Peyer's patch (tissue), 4 donors: ENCODE data around the gene LYPD8. TPM values are rescaled to one million over a fixed set of nuclear protein-coding genes. Genes with fewer than 3 reads are reported as not detected.

Experiments used
- DNase-seq, 3 donors: peaks; one replicate each; pipeline ENCODE4 v3.0.0-alpha.2; 2017 to 2019
- H3K27ac ChIP-seq, 4 donors: fragments of 200-600 bp; sonication (generic); one replicate each; pipeline ENCODE4 v1.5.1; 2016 to 2019
- H3K27me3 ChIP-seq, 2 donors: fragments of 200-600 bp; sonication (generic); one replicate each; pipeline ENCODE4 v1.5.1; 2019
- H3K36me3 ChIP-seq, 3 donors: fragments of 200-600 bp; sonication (generic); one replicate each; pipeline ENCODE4 v1.5.1; 2016 to 2019
- H3K4me1 ChIP-seq, 4 donors: fragments of 200-600 bp; sonication (generic); one replicate each; pipeline ENCODE4 v1.5.1; 2016 to 2019
- H3K4me3 ChIP-seq, 4 donors: fragments of 200-600 bp; sonication (generic); 1 replicate in 3 of 4; 2 replicates in 1 of 4; pipeline ENCODE4 v1.5.1; 2016 to 2019; ENCODE audit warnings: mild to moderate bottlenecking in 1 of 4
- H3K9me3 ChIP-seq, 4 donors: fragments of 200-600 bp; sonication (generic); one replicate each; pipeline ENCODE4 v1.5.1; 2016 to 2019; ENCODE audit warnings: mild to moderate bottlenecking in 1 of 4
- CTCF ChIP-seq, 6 experiments: fragments of 450-650 bp in 4 of 6; fragments of 200-600 bp in 2 of 6; sonication (generic) in 1 of 6; IDR thresholded peaks; one replicate each; pipeline ENCODE4 v1.5.1; 2017 to 2019; ENCODE audit warnings: antibody characterized with exemption in 6 of 6, mild to moderate bottlenecking in 3 of 6, moderate library complexity in 1 of 6
- POLR2A ChIP-seq, 2 donors: fragments of 450-650 bp; IDR thresholded peaks; one replicate each; pipeline ENCODE4 v1.5.1; 2017; ENCODE audit warnings: antibody characterized with exemption in 2 of 2, mild to moderate bottlenecking in 2 of 2, moderate library complexity in 2 of 2
- total RNA-seq, 4 donors: library from RNA; depleted of rRNA; stranded (reverse); fragments of >200 nt; gene quantifications; one replicate each; pipeline ENCODE4 v1.1.0, GENCODE V29; 2016

LYPD8 gene
- total RNA-seq, 4 donors from 2014 or later = 28.5 to 53.8 (median 34.7) TPM; not detected in 1

GRCh38 chr1:248787430-248787829 lies 31.9 kb upstream of the LYPD8 start:
- Histone ChIP-seq H3K4me1 (peaks cover 0 to 61% (median 5%) of the 10 kb centered on the region in 4 donors), H3K4me3 (no peak overlapping the region), H3K27me3 (no peaks in the 10 kb centered on the region), H3K9me3 (no peaks in the 10 kb centered on the region), H3K36me3 (no peaks in the 10 kb centered on the region), H3K27ac (peak overlapping the region in 3 of 4 donors; percentile 30 to 85 (median 68))
- TF ChIP-seq CTCF (IDR thresholded peaks at IDR 0.05) (no peak), POLR2A (IDR thresholded peaks at IDR 0.05) (no peak)
- DNase-seq = no peak

DNA sequence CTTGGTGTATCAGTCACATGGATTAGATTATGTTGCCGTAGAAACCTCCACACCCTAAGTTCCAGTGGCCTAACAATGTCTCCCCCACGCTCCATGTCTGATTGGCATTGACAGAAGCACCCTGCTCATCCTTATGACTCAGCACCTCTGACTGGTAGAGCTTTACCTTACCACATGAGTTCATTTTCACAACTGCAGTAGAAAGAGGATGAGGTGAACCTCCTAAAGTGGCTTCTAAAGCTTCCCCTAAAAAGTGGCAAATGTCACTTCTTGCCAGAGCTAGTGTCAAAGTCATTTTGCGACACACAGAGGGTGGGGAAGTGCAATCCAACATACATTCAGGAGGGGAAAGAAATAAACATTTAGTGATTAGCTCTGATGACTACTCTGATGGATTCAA lies 30.6 kb upstream of the LYPD8 start:
- Histone ChIP-seq H3K9me3 (no peaks in the 10 kb centered on the region), H3K4me1 (peaks cover 0 to 60% (median 6%) of the 10 kb centered on the region in 4 donors), H3K36me3 (no peaks in the 10 kb centered on the region), H3K27ac (peak overlapping the region in 1 of 4 donors; percentile 1), H3K27me3 (no peaks in the 10 kb centered on the region), H3K4me3 (no peak overlapping the region)
- peak in 1 of 3 donors; percentile 70 for DNase-seq
- no peak for TF ChIP-seq POLR2A (IDR thresholded peaks at IDR 0.05)
- TF ChIP-seq CTCF (IDR thresholded peaks at IDR 0.05) = no peak

GRCh38 chr1:248783367-248783766 lies 27.8 kb upstream of the LYPD8 start:
- Histone ChIP-seq H3K9me3 (no peaks in the 10 kb centered on the region), H3K4me3 (no peak overlapping the region), H3K27ac (peak overlapping the region in 2 of 4 donors; percentile 78 to 84), H3K27me3 (no peaks in the 10 kb centered on the region), H3K36me3 (no peaks in the 10 kb centered on the region), H3K4me1 (peaks cover 0 to 34% (median 6%) of the 10 kb centered on the region in 4 donors)
- no peak for DNase-seq
- TF ChIP-seq POLR2A (IDR thresholded peaks at IDR 0.05) (no peak), CTCF (IDR thresholded peaks at IDR 0.05) (no peak)

DNA sequence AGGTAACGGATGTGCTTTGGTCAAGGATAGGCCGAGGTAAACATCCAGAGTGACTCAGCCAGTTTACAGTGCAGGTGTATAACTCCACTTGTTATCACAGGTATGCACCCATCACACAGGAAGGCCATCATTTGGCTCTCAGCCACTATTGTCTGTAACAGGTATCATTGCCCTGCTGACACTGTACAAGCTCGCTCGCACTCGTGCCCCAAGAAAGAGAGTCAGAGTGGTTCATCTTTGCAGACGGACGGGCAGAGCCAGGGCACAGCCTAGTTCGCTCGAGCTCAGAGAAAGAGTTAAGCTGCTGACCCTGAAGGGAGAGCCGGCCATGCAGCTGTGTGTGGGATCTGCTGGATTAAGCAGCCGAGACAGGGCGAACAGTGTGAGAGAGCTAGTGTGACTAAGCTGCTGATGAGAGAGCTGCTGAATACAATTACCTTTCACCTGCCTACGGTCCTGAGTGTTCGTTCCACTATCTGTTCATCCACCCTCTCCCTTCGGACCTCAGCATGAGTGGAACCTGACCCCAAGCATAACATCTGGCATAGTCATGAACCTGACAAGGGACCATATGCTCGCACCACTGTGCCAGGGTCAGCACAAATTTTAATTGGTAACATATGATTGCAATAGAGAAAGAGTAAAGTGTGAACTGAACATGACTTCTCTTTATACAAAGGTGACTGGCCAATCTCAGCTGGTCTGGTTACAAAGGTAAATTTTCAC lies 27.0 kb upstream of the LYPD8 start:
- TF ChIP-seq POLR2A (IDR thresholded peaks at IDR 0.05) (no peak), CTCF (IDR thresholded peaks at IDR 0.05) (no peak)
- Histone ChIP-seq H3K4me3 (peak overlapping the region in 1 of 4 donors; percentile 14), H3K27me3 (no peaks in the 10 kb centered on the region), H3K27ac (peak overlapping the region in 2 of 4 donors; percentile 78 to 84), H3K4me1 (peaks cover 0 to 34% (median 5%) of the 10 kb centered on the region in 4 donors), H3K9me3 (no peaks in the 10 kb centered on the region), H3K36me3 (no peaks in the 10 kb centered on the region)
- peak in 2 of 3 donors; percentile 71 to 79 for DNase-seq

DNA sequence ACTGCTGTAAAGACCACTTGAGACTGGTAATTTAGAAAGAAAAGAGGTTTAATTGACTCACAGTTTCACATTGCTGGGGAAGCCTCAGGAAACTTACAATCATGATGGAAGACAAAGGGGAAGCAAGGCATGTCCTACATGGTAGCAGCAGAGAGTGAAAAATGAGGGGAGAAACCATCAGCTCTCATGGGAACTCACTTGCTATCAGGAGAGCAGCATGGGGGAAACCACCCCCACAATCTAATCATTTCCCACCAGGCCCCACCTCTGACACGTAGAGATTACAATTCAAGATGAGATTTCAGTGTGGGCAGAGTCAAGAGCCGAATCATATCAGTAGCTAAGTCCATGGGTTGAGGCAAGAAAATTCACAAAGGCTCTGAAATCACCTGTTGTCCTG lies 23.8 kb upstream of the LYPD8 start:
- no peak for DNase-seq
- Histone ChIP-seq H3K36me3 (no peaks in the 10 kb centered on the region), H3K4me3 (no peak overlapping the region), H3K27me3 (no peaks in the 10 kb centered on the region), H3K27ac (no peak overlapping the region), H3K4me1 (peaks cover 0 to 34% (median 7%) of the 10 kb centered on the region in 4 donors), H3K9me3 (no peaks in the 10 kb centered on the region)
- TF ChIP-seq POLR2A (IDR thresholded peaks at IDR 0.05) (no peak), CTCF (IDR thresholded peaks at IDR 0.05) (no peak)
